A549 (cell line): ENCODE measurements around the gene ARIH2.

Source experiments
- BHLHE40 ChIP-seq: IDR thresholded peaks from 2 replicates; pipeline ENCODE4 v1.6.1; 2012; ENCODE audit warnings: low read depth, low read length, inconsistent platforms
- CTCF ChIP-seq: fragments of >200 bp; sonication (Bioruptor Twin); formaldehyde crosslinking; IDR thresholded peaks from 3 replicates; pipeline ENCODE4 v1.5.1; 2016
- HMGXB4 ChIP-seq: fragments of 250-450 bp; sonication (Bioruptor Pico); IDR thresholded peaks from 2 replicates; pipeline ENCODE4 v1.5.0; 2021; ENCODE audit warnings: mild to moderate bottlenecking, moderate library complexity, borderline replicate concordance
- MAX ChIP-seq: IDR thresholded peaks from 2 replicates; pipeline ENCODE4 v1.6.1; 2012
- MAZ ChIP-seq: fragments of 150-350 bp; IDR thresholded peaks from 2 replicates; pipeline ENCODE4 v1.6.1; 2014; ENCODE audit warnings: antibody characterized with exemption, low read depth, low read length, borderline replicate concordance
- POLR2A ChIP-seq: IDR thresholded peaks from 2 replicates; pipeline ENCODE4 v1.6.1; 2012; ENCODE audit warnings: mild to moderate bottlenecking, low read length
- RAD21 ChIP-seq, 2 experiments: fragments of >200 bp in 1 of 2; sonication (Bioruptor Twin) in 1 of 2; formaldehyde crosslinking in 1 of 2; IDR thresholded peaks in 1 of 2; conservative IDR thresholded peaks in 1 of 2; 2 replicates in 1 of 2; 3 replicates in 1 of 2; pipeline ENCODE4 v1.6.1; 2012 to 2018; ENCODE audit warnings: inconsistent platforms in 1 of 2
- REST ChIP-seq: fragments of 200-600 bp; sonication (generic); IDR thresholded peaks from 2 replicates; pipeline ENCODE4 v1.6.1; 2016; ENCODE audit warnings: antibody characterized with exemption, mild to moderate bottlenecking, moderate library complexity
- RFX5 ChIP-seq: fragments of 450-650 bp; IDR thresholded peaks from 2 replicates; pipeline ENCODE4 v1.7.1; 2014; ENCODE audit warnings: antibody characterized with exemption, mild to moderate bottlenecking, moderate library complexity
- USF2 ChIP-seq: fragments of 450-650 bp; IDR thresholded peaks from 2 replicates; pipeline ENCODE4 v1.6.1; 2014; ENCODE audit warnings: antibody characterized with exemption
- ZNF302 ChIP-seq: fragments of 250-450 bp; sonication (Bioruptor Pico); IDR thresholded peaks from 2 replicates; pipeline ENCODE4 v1.9.0; 2021; ENCODE audit warnings: inconsistent platforms, mild to moderate bottlenecking, moderate library complexity

GRCh38 chr3:49032646-49033304 is 114.1 kb downstream of the ARIH2 start:
- TF ChIP-seq REST = no peak
- no peak for TF ChIP-seq POLR2A
- no peak for TF ChIP-seq CTCF
- TF ChIP-seq HMGXB4 = no peak
- no peak for TF ChIP-seq USF2
- TF ChIP-seq RFX5 = no peak
- no peak for TF ChIP-seq MAZ
- TF ChIP-seq ZNF302 (CRISPR knock-in tag) = no peak
- TF ChIP-seq MAX = no peak
- TF ChIP-seq BHLHE40 = no peak
- TF ChIP-seq RAD21 (conservative IDR thresholded peaks at IDR 0.05 in 1 of 2, IDR thresholded peaks at IDR 0.05 in 1 of 2) = no peak
